ENCODE data around the gene NCR2. TPM values are rescaled to one million over a fixed set of nuclear protein-coding genes. Genes with fewer than 3 reads are reported as not detected.

The NCR2 gene
- total and polyA plus RNA-seq, 2 of the 13 experiments (the other 11 are each of a cell fraction or from before 2014, with no cell fraction given), result not detected

- TF ChIP-seq ZNF574 (CRISPR knock-in tag; IDR thresholded peaks at IDR 0.05) (no peak), CREB1 (IDR thresholded peaks at IDR 0.05) (peak; percentile 59; the same call in 1 of the 2 replicates), CREB1 (CRISPR knock-in tag; IDR thresholded peaks at IDR 0.05) (no peak), ZNF615 (CRISPR knock-in tag; IDR thresholded peaks at IDR 0.05; ENCODE audit: borderline replicate concordance) (no peak), ZNF432 (CRISPR knock-in tag; IDR thresholded peaks at IDR 0.05; ENCODE audit: borderline replicate concordance) (no peak), SNAPC5 (CRISPR knock-in tag; IDR thresholded peaks at IDR 0.05; ENCODE audit: borderline replicate concordance) (no peak), ZFP41 (CRISPR knock-in tag; IDR thresholded peaks at IDR 0.05; ENCODE audit: borderline replicate concordance) (no peak), TEAD2 (CRISPR knock-in tag; IDR thresholded peaks at IDR 0.05) (no peak), ATF7 (IDR thresholded peaks at IDR 0.05) (peak; percentile 62; the same call in 1 of the 2 replicates), ATF7 (CRISPR knock-in tag; IDR thresholded peaks at IDR 0.05) (no peak), ZBTB40 (IDR thresholded peaks at IDR 0.05) (no peak), ZBTB40 (CRISPR knock-in tag; IDR thresholded peaks at IDR 0.05) (peak; percentile 80)
Measured at GRCh38 chr6:41326092-41326491, 9.3 kb upstream of the NCR2 start (continued).

Data from HepG2 (cell line).